ENCODE results near the gene CHST3. TPM values are rescaled to one million over a fixed set of nuclear protein-coding genes. Genes with fewer than 3 reads are reported as not detected.
A peak's percentile ranks its signal among the peaks of the same experiment; 100 is the strongest.

Gene CHST3
- total RNA-seq, 1 donor, result 58.3 TPM

DNA sequence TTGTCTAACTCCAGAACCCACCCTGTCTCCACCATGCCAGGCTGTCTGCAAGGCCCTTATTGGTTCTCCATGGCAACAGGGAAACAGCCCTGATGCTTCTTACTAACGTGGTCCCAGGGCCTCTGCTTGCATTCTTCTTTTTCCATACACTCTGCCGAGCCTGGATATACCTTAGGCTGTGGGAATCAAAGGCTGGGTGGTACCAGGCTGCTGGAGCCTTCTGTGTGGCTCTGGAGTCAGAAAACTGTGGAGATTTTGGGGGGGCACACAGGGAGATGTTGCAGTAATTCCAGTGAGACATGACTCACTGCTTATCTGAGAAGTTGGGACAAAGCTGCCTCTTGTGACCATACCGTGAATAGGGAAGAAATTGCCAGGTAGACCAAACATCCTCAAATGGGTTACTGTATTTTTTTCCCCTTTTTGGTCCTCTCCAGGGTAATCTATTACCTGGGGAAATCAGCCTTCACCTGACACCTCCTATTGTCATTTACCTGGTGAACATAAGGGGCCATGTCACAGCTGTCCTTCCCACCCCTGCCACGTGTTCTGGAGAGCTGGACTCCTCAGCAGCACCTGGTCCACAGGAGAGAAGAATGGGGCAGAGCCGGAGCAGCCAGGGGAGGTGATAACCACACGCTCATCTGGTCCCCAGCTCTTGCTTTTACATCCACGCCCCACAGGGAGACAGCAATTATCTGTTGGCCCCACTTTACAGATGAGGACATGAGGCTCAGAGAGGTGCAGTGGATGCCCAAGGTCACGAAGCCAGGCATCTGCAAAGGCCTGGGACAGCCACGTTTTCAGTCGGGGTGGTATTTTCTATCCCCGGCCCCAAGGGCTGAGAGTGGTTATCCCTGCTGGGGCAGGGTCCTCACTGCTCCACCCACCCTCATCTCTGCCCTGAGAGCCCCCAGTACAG, 4.6 kb downstream of the CHST3 start:
- TF ChIP-seq, protein P1, sequence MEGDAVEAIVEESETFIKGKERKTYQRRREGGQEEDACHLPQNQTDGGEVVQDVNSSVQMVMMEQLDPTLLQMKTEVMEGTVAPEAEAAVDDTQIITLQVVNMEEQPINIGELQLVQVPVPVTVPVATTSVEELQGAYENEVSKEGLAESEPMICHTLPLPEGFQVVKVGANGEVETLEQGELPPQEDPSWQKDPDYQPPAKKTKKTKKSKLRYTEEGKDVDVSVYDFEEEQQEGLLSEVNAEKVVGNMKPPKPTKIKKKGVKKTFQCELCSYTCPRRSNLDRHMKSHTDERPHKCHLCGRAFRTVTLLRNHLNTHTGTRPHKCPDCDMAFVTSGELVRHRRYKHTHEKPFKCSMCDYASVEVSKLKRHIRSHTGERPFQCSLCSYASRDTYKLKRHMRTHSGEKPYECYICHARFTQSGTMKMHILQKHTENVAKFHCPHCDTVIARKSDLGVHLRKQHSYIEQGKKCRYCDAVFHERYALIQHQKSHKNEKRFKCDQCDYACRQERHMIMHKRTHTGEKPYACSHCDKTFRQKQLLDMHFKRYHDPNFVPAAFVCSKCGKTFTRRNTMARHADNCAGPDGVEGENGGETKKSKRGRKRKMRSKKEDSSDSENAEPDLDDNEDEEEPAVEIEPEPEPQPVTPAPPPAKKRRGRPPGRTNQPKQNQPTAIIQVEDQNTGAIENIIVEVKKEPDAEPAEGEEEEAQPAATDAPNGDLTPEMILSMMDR (IDR thresholded peaks at IDR 0.05; ENCODE audit: insufficient read depth, low read depth, low read length), result no peak
- no peak overlapping the region for H3K4me3 ChIP-seq (ENCODE audit: low read depth, low read length)
- peak; percentile 48 for DNase-seq (ENCODE audit: low read depth)

DNA sequence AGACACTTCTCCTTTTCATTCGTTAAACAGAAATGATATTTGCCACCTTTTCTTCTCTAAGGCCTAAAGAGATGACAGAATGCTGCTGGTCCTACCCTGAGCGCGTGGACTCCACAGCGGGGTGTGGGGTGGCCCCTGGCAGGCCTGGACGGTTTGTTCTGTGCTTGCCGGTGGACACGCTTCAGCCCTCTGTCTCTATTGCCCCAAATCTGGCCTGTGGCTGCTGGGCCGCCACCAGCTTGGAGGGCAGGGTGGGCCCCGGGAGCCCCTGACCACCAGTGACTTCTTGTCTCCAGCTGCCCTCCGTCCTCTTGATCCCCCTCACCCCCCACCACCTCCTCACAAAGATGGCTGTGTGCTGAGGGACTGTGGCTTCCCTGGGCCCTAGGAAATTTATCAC, 5.7 kb downstream of the CHST3 start:
- H3K4me3 ChIP-seq (ENCODE audit: low read depth, low read length), result no peak overlapping the region
- DNase-seq (ENCODE audit: low read depth), result no peak
- TF ChIP-seq, protein P1 (IDR thresholded peaks at IDR 0.05; ENCODE audit: insufficient read depth, low read depth, low read length), result no peak

DNA sequence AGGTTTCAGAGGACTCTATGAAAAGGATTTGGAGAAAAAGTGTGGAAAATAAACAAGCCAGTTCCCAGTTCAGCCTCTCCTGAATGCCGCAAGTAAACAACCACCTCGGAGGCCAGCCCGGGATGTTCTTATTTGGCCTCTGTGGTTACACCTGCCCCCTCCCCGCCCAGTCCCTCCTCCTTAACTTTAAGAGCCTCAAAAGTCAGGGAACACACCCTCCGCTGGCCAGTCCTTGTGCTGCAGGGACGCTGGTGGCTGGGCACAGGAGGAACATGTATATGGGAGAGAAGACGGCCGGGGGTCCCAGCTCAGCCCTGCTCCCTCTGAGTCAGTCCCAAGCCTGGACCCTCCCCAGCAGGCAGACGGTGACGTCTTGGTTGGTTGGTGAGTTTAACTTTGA, 6.1 kb downstream of the CHST3 start:
- peak; percentile 80 for DNase-seq (ENCODE audit: low read depth)
- no peak overlapping the region for H3K4me3 ChIP-seq (ENCODE audit: low read depth, low read length)
- TF ChIP-seq, protein P1 (IDR thresholded peaks at IDR 0.05; ENCODE audit: insufficient read depth, low read depth, low read length), result peak; percentile 34

DNA sequence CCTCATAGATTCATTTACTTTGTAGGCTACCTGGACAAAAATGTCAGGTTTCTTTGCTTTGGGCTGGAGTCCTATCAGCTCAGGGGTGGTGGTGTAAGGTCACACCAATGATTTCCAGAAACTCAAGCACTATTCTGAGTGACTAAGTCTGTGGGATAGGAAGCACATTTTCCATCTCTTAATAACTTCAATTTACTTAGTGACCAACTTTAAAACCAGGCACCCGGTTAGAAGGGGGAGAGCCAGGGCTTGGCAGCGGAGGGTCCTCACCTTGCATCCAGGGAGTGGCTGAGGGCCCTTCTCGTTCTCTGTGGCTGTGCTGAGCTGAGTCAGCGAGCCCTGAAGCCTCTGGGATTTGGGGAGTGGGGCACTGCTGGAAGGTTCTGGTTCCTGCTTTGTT, 6.7 kb downstream of the CHST3 start:
- DNase-seq (ENCODE audit: low read depth), result no peak
- H3K4me3 ChIP-seq (ENCODE audit: low read depth, low read length), result no peak overlapping the region
- TF ChIP-seq, protein P1 (IDR thresholded peaks at IDR 0.05; ENCODE audit: insufficient read depth, low read depth, low read length), result no peak

DNA sequence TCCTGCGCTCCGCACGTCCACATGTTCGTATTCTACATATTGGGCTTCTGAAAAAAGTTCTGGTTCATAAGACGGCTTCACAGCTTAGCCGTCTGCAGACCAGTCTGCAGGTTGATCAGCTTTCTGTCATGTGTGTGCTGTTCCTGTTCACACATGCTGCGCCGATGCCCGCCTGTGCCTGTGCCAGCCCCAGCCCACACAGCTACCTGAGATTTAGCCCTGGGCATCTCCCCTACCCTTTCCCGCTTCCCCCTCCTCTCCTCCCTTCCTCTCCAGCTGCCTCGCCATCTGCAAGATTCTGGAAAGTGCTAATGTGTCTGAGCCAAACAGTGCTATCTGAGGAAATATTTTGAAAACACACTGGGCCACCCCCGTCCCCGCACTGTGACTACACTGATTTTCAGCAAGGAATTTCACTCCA, 7.1 kb downstream of the CHST3 start:
- DNase-seq (ENCODE audit: low read depth), result no peak
- no peak overlapping the region for H3K4me3 ChIP-seq (ENCODE audit: low read depth, low read length)
- TF ChIP-seq, protein P1 (IDR thresholded peaks at IDR 0.05; ENCODE audit: insufficient read depth, low read depth, low read length), result no peak

DNA sequence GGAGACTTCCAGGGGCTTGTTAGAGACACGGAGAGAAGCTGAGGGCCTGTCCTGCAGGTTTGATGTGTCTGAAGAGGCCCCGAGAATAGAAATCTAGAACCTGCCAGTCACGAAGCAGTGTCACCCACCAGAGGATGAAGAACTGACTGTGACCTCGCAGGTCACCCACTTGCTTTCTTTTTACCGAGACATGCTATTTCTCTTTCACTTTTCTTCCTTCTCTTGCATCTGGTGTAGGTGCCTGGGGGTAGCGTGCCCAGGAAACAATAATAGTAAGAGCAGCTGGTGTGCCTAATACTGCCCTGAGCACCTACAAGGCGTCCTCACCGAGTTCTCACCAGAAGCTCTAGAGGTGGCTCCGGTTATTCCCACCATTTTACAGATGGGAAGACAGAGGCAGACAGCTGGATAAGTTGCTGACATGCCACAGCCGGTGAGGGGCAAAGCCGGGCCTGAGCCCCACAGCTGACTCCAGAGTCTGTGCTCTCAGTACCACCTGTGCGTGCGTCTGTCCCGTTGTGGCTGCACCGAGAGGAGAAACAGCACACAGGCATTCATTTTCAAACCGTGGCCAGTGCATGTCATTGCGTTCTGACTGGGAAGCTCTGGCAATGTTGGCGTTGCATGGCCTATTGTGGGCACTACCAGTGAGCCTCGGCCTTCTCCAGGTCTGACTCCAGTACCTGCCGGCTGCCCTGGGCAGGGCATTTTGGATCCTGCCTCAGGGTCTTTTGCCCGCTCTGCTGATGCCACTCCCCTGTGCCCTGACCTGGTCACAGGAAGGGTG, 7.8 kb downstream of the CHST3 start:
- H3K4me3 ChIP-seq (ENCODE audit: low read depth, low read length), result no peak overlapping the region
- no peak for DNase-seq (ENCODE audit: low read depth)
- TF ChIP-seq, protein P1 (IDR thresholded peaks at IDR 0.05; ENCODE audit: insufficient read depth, low read depth, low read length), result no peak
